GM12874 (cell line): Measurements from ENCODE around the gene EEF1AKMT2.

Experiments used
- TF ChIP-seq, protein P1 (sequence below): IDR thresholded peaks from 2 replicates; pipeline ENCODE4 v1.5.1; 2011; ENCODE audit warnings: low read depth, mild to moderate bottlenecking, control low read depth, low read length, moderate library complexity; ENCODE audit not compliant: insufficient read depth

Gene EEF1AKMT2

DNA sequence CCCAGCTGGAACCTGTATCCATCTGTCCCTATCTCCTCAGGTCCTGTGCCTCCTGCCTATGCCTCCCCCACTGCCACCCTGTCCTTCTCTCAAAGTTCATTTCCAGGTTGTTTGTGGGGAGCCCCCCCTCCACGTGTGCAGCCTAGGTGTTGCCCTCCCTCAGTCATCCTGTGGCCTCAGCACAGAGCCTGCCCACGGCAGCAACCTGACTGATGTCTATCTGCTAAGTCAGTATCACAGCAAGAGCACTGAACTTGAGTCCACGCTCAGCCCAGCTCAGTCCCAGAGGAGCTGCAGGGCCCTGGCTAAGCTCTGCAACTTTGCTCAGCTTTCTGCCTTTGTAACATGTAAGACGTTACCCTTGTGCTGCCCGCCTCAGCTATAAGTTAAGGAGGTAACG is 76.2 kb downstream of the EEF1AKMT2 start:
- TF ChIP-seq, protein P1, sequence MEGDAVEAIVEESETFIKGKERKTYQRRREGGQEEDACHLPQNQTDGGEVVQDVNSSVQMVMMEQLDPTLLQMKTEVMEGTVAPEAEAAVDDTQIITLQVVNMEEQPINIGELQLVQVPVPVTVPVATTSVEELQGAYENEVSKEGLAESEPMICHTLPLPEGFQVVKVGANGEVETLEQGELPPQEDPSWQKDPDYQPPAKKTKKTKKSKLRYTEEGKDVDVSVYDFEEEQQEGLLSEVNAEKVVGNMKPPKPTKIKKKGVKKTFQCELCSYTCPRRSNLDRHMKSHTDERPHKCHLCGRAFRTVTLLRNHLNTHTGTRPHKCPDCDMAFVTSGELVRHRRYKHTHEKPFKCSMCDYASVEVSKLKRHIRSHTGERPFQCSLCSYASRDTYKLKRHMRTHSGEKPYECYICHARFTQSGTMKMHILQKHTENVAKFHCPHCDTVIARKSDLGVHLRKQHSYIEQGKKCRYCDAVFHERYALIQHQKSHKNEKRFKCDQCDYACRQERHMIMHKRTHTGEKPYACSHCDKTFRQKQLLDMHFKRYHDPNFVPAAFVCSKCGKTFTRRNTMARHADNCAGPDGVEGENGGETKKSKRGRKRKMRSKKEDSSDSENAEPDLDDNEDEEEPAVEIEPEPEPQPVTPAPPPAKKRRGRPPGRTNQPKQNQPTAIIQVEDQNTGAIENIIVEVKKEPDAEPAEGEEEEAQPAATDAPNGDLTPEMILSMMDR = no peak

DNA sequence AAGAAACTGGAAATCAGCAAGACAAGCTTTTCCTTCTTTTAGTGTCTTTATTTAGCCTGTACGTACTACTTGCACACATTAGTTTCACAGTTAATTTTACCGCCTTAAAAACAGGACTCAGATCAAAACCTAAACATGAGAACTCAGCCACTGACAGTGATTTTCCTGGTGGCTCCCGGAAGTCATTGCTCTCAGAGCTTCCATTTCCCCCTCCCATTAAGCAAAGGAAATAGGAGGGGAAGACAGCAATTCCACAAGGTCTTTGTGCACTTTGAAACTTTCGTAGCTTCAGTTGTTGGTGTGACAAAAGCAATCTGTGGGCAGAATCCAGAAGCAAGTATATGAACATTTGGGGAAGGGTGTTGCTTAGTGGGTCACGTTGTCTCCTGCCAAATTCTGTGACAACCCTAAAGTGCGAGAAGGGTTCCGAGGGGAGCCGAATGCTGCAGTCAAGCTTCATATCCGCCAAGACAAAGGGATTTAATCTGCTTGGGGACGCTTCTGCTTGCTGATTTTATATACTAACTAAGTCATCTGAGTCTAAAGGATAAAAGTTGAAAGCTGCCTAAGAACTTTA is 77.9 kb downstream of the EEF1AKMT2 start:
- TF ChIP-seq, protein P1 = no peak

DNA sequence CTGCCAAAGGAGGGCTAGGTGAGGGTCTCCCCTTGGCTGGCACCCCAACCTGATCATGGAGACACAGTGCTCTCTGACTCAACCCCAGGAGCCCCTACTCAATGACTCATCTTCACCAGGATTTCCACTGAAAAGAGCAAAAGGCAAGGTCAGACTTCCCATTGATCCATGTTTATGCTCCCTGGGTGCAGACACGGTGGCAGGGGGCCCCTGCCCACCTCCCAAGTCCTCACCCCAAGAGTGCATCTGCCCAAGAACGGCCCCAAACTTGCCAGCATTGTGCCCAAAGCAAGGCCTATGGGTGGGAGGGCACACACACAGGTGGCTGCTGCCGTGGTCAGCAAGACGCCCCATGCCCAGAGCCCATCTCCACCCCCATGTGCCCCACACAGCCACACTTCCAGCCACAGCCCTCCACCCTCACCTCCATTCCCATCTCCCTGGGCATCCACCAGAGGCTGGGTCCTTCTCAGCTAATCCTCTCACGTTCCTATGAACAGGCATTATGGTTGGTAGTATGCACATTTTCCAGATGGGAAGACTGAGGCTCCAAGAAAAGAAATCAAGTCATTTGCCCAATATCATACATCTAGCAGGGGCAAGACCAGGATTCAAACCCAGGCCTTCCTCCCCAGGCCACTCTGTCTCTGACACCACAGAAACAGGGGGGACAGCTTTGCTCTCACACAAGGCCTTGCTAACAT is 78.8 kb downstream of the EEF1AKMT2 start:
- TF ChIP-seq, protein P1 = no peak

DNA sequence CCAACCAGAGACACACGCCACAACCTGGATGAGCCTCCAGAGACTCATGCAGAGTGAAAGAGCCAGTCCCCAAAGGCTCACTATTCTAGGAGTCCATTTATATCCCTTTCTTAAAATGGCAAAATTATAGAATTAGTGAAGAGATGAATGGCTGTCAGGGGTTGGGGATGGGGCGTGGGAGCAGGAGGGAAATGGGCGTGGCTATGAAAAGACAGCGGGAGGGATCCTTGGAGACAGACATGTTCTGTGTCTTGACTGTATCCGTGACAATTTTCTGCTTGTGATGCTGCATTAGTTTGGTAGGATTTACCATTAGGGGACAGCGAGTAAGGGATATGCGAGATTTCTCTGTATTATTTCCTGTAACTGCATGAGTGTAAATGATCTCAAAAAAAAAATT is 80.5 kb downstream of the EEF1AKMT2 start:
- TF ChIP-seq, protein P1 = no peak

DNA sequence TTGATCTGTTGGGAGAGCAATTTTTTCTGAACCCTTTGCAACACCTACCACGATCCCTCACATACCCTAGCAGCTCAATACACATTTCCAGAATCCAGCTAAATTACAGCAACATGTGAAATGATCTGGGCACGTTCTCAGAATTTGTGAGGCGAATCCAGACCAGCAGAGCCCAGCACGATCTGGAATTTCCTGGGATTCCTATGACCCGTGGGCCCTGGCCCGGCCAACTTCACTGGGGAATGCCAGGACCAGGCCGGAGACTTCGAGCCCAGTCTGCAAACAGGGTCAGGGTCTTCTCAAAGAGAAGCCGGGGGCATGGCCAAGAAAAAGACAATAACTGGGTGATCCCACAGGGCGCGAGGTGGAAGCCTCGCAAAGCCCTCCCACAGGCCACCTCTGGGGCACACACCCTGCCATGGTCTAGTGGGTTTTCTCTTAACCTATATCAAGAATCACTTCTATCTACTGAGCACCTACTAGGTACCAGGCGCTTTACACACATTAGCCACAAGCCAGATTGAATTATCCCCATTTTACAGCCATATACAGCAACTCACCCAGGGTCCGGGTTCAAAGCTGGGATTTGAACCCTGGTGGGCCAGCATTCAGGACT is 81.3 kb downstream of the EEF1AKMT2 start:
- TF ChIP-seq, protein P1 = no peak

DNA sequence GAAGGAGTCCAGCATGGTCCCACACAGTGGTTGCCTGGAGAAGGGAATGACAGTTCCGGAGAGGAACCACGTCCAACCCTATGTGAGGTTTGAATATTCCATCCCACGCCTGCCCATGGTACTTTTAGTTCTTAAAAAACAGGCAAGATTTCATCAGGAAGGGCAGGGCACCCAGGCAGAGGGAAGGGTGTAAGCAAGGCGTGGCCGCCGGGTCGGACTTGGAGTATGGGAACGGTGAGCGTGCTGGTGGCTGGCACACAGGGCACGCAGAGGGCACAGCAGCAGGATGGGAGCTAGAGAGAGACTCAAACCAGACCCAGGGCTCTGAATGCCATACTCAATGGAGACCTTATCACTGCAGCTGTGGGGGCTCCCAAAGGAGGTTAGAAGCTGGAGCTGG is 81.8 kb downstream of the EEF1AKMT2 start:
- TF ChIP-seq, protein P1 = no peak

DNA sequence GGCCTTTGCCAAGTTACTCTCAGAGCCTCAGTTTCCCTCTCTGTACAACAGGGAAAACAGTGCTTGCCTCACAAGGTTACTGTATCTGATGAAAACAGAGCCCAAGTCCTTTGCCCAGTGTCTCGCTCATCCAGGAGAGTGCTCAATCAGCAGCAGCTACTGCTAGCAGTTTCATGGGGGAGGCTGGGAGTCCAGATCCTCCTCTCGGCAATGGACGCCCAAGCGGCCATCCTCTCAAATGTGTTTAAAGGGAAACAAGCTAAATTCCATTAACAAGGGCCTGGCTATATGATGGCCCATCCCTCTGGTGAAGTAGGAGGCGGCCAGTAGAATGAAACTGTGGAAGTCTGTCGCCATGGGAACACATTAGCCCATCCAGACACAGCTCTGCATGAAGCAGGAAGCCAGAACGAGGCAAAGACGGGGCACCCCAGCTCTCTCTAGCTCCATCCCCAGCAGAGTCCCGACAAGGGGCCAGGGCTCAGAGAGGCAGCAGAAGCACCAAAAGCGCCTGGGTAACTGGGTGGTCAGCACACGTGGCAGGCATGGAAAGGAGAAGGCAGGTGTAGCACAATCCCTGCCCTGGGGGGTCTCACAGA is 82.7 kb downstream of the EEF1AKMT2 start:
- TF ChIP-seq, protein P1 = no peak
